OCI-LY3 (cell line): ENCODE data around the gene CACNA1G.

Experiments
- H2AFZ ChIP-seq: fragments of 200-600, 300-600 bp; shearing (Covaris generic); 2 replicates; pipeline ENCODE4 v1.6.0; 2014; ENCODE audit warnings: antibody characterized with exemption, low read depth, low read length
- H3K27ac ChIP-seq: fragments of 200-600, 300-600 bp; sonication (generic); 2 replicates; pipeline ENCODE4 v1.5.1; 2014; ENCODE audit warnings: mild to moderate bottlenecking, low read length, moderate library complexity, mixed read lengths
- H3K27me3 ChIP-seq: fragments of 200-600, 300-600 bp; sonication (generic); 2 replicates; pipeline ENCODE4 v1.6.1; 2014; ENCODE audit warnings: low read depth, low read length, mixed read lengths
- H3K36me3 ChIP-seq: fragments of 200-600, 300-600 bp; sonication (generic); replicated peaks from 2 replicates; pipeline ENCODE3; 2014; ENCODE audit warnings: low read depth, low read length, mixed read lengths
- H3K4me1 ChIP-seq: fragments of 300-600, 200-600 bp; sonication (generic); 2 replicates; pipeline ENCODE4 v1.6.1; 2014; ENCODE audit warnings: low read length, mixed read lengths
- H3K4me2 ChIP-seq: fragments of 200-600, 300-600 bp; sonication (generic); 2 replicates; pipeline ENCODE4 v1.6.1; 2014; ENCODE audit warnings: low read length, mixed read lengths
- H3K4me3 ChIP-seq: fragments of 300-600, 200-600 bp; sonication (generic); 2 replicates; pipeline ENCODE4 v1.5.1; 2014; ENCODE audit warnings: antibody characterized with exemption, mild to moderate bottlenecking, low read length, moderate library complexity
- H3K79me2 ChIP-seq: fragments of 300-600, 200-600 bp; shearing (Covaris generic); 2 replicates; pipeline ENCODE4 v1.6.1; 2014; ENCODE audit warnings: mild to moderate bottlenecking, low read length, mixed read lengths
- H3K9ac ChIP-seq: fragments of 300-600, 200-600 bp; shearing (Covaris generic); 2 replicates; pipeline ENCODE4 v1.6.0; 2014; ENCODE audit warnings: mild to moderate bottlenecking, low read length, moderate library complexity
- H3K9me3 ChIP-seq: fragments of 200-600, 300-600 bp; shearing (Covaris generic); 2 replicates; pipeline ENCODE4 v1.6.1; 2014; ENCODE audit warnings: low read length, mixed read lengths; ENCODE audit not compliant: insufficient read depth
- H4K20me1 ChIP-seq: fragments of 200-600, 300-600 bp; sonication (generic); 2 replicates; pipeline ENCODE4 v1.6.1; 2016; ENCODE audit warnings: low read length, mixed read lengths; ENCODE audit not compliant: insufficient read depth
- CTCF ChIP-seq: fragments of 200-600, 300-600 bp; sonication (generic); IDR thresholded peaks from 2 replicates; pipeline ENCODE4 v1.5.1; 2014; ENCODE audit warnings: antibody characterized with exemption, low read length, low read depth
- EZH2phosphoT487 ChIP-seq: fragments of 200-600 bp; shearing (Covaris generic); IDR thresholded peaks from 2 replicates; pipeline ENCODE4 v1.6.1; 2018; ENCODE audit warnings: antibody characterized with exemption, mixed run types, low read depth

CACNA1G gene

GRCh38 chr17:50645748-50646682 lies 85.5 kb downstream of the CACNA1G start:
- TF ChIP-seq EZH2phosphoT487 (no peak), CTCF (no peak)
- H3K27me3 ChIP-seq: no peaks in the 10 kb centered on the region
- no peak overlapping the region for H2AFZ ChIP-seq
- H3K4me3 ChIP-seq: no peak overlapping the region
- peaks cover 4% of the 10 kb centered on the region for H3K4me1 ChIP-seq
- no peaks in the 10 kb centered on the region for H3K9me3 ChIP-seq
- no peak overlapping the region for H3K9ac ChIP-seq
- H3K4me2 ChIP-seq: no peak overlapping the region
- H3K27ac ChIP-seq: no peak overlapping the region
- H3K36me3 ChIP-seq: no peaks in the 10 kb centered on the region
- no peaks in the 10 kb centered on the region for H3K79me2 ChIP-seq
- H4K20me1 ChIP-seq: no peaks in the 10 kb centered on the region

- no peaks in the 10 kb centered on the region for H3K4me1 ChIP-seq
- TF ChIP-seq CTCF: no peak
- no peak for TF ChIP-seq EZH2phosphoT487
- no peak overlapping the region for H3K9ac ChIP-seq
- H3K79me2 ChIP-seq: no peaks in the 10 kb centered on the region
- H3K27ac ChIP-seq: no peak overlapping the region
- H3K4me3 ChIP-seq: no peak overlapping the region
- H4K20me1 ChIP-seq: no peaks in the 10 kb centered on the region
- no peaks in the 10 kb centered on the region for H3K36me3 ChIP-seq
- no peak overlapping the region for H3K4me2 ChIP-seq
- H3K27me3 ChIP-seq: no peaks in the 10 kb centered on the region
- H2AFZ ChIP-seq: no peak overlapping the region
- H3K9me3 ChIP-seq: no peaks in the 10 kb centered on the region
Measured at GRCh38 chr17:50647187-50647586, 86.7 kb downstream of the CACNA1G start.

GRCh38 chr17:50649042-50649908 lies 88.8 kb downstream of the CACNA1G start:
- Histone ChIP-seq H3K4me3 (no peak overlapping the region), H2AFZ (no peak overlapping the region), H3K9ac (no peak overlapping the region), H3K4me2 (no peak overlapping the region), H3K27ac (no peak overlapping the region), H3K4me1 (no peaks in the 10 kb centered on the region), H4K20me1 (no peaks in the 10 kb centered on the region), H3K27me3 (no peaks in the 10 kb centered on the region), H3K36me3 (no peaks in the 10 kb centered on the region), H3K79me2 (no peaks in the 10 kb centered on the region), H3K9me3 (no peaks in the 10 kb centered on the region)
- no peak for TF ChIP-seq EZH2phosphoT487
- no peak for TF ChIP-seq CTCF

- no peak overlapping the region for H3K9ac ChIP-seq
- H3K4me2 ChIP-seq: no peak overlapping the region
- no peaks in the 10 kb centered on the region for H3K9me3 ChIP-seq
- no peak for TF ChIP-seq EZH2phosphoT487
- TF ChIP-seq CTCF: no peak
- H3K27me3 ChIP-seq: no peaks in the 10 kb centered on the region
- H3K4me1 ChIP-seq: no peaks in the 10 kb centered on the region
- no peaks in the 10 kb centered on the region for H4K20me1 ChIP-seq
- H3K79me2 ChIP-seq: no peaks in the 10 kb centered on the region
- H2AFZ ChIP-seq: no peak overlapping the region
- H3K4me3 ChIP-seq: no peak overlapping the region
- H3K27ac ChIP-seq: no peak overlapping the region
- no peaks in the 10 kb centered on the region for H3K36me3 ChIP-seq
Measured at GRCh38 chr17:50651661-50652060, 91.1 kb downstream of the CACNA1G start.
